A549 (cell line): ENCODE measurements around the gene GBF1. TPM values are rescaled to one million over a fixed set of nuclear protein-coding genes. Genes with fewer than 3 reads are reported as not detected.

Experiments
- ATAC-seq, 2 experiments: fragments of 200-7000 bp in 1 of 2; fragments of >200 bp in 1 of 2; cut with Nextera tagmentation in 1 of 2; cut with Tn5 transposase in 1 of 2; 3 replicates each; pipeline versions ENCODE4 v1.8.0 to v1.9.1; 2018 to 2020; ENCODE audit warnings: mild to moderate bottlenecking in 1 of 2, moderate library complexity in 1 of 2
- CTCF ChIA-PET: fragments of 300-600 bp; sonication (Branson Sonifier 250); formaldehyde crosslinking; extraction: SDS; loops from one replicate; lab custom pipeline; 2021; ENCODE audit warnings: antibody characterized with exemption, inconsistent platforms; lab: Yijun Ruan, JAX
- POLR2A ChIA-PET: fragments of 350-600 bp; formaldehyde crosslinking; extraction: SDS; loops from one replicate; lab custom pipeline; 2021; ENCODE audit warnings: antibody characterized with exemption, inconsistent platforms; lab: Yijun Ruan, JAX
- DNase-seq, 2 experiments: peaks; one replicate each; pipeline versions ENCODE4 v3.0.0 to v3.0.0-alpha.2; 2011 to 2016; ENCODE audit warnings: low read depth in 1 of 2, low spot score in 1 of 2
- FAIRE-seq: peaks from 2 replicates; lab custom pipeline; 2011; peaks lifted over from hg19 to GRCh38; lab: Jason Lieb, UNC
- H3K27ac ChIP-seq, 2 experiments: fragments of >200 bp; sonication (Bioruptor Twin); formaldehyde crosslinking; 3 replicates each; pipeline ENCODE4 v1.5.1; 2016 to 2017
- H3K4me1 ChIP-seq: fragments of >200 bp; sonication (Bioruptor Twin); formaldehyde crosslinking; 3 replicates; pipeline ENCODE4 v1.6.1; 2016
- H3K4me2 ChIP-seq: fragments of >200 bp; sonication (Bioruptor Twin); formaldehyde crosslinking; 3 replicates; pipeline ENCODE4 v1.6.1; 2016
- H3K4me3 ChIP-seq: fragments of >200 bp; sonication (Bioruptor Twin); formaldehyde crosslinking; 3 replicates; pipeline ENCODE4 v1.5.1; 2016
- H3K9me3 ChIP-seq: fragments of >200 bp; sonication (Bioruptor Twin); formaldehyde crosslinking; 3 replicates; pipeline ENCODE4 v1.6.1; 2016
- EHF ChIP-seq: fragments of 250-450 bp; sonication (Bioruptor Pico); IDR thresholded peaks from 2 replicates; pipeline ENCODE4 v1.5.0; 2020; ENCODE audit warnings: mild to moderate bottlenecking
- EHMT2 ChIP-seq: fragments of 200-600 bp; sonication (generic); IDR thresholded peaks from 2 replicates; pipeline ENCODE4 v1.6.1; 2016; ENCODE audit warnings: antibody characterized with exemption, low read depth, mild to moderate bottlenecking, moderate library complexity
- HDAC2 ChIP-seq: fragments of 200-600 bp; sonication (generic); IDR thresholded peaks from 2 replicates; pipeline ENCODE4 v1.6.1; 2016
- HEYL ChIP-seq: fragments of 250-450 bp; sonication (Bioruptor Pico); IDR thresholded peaks from 2 replicates; pipeline ENCODE4 v1.8.0; 2021; ENCODE audit warnings: mild to moderate bottlenecking, moderate library complexity
- HOXB13 ChIP-seq: fragments of 250-450 bp; sonication (Bioruptor Pico); IDR thresholded peaks from 2 replicates; pipeline ENCODE4 v1.5.0; 2020; ENCODE audit warnings: low read depth, mild to moderate bottlenecking, moderate library complexity
- HOXB5 ChIP-seq: fragments of 250-450 bp; sonication (Bioruptor Pico); IDR thresholded peaks from 2 replicates; pipeline ENCODE4 v1.5.0; 2020; ENCODE audit warnings: mild to moderate bottlenecking, moderate library complexity
- JUNB ChIP-seq: fragments of >200 bp; sonication (Bioruptor Twin); formaldehyde crosslinking; IDR thresholded peaks from 2 replicates; pipeline ENCODE4 v1.6.1; 2016
- MYC ChIP-seq: IDR thresholded peaks from 2 replicates; pipeline ENCODE4 v1.6.1; 2012; ENCODE audit warnings: mild to moderate bottlenecking, inconsistent platforms, low read length, improper control_type of control experiment, borderline replicate concordance
- NPAS2 ChIP-seq: fragments of 250-450 bp; sonication (Bioruptor Pico); IDR thresholded peaks from 2 replicates; pipeline ENCODE4 v1.8.0; 2022; ENCODE audit warnings: mild to moderate bottlenecking, moderate library complexity, borderline replicate concordance
- PHF8 ChIP-seq: fragments of 200-600 bp; sonication (generic); IDR thresholded peaks from 2 replicates; pipeline ENCODE4 v1.6.1; 2016; ENCODE audit warnings: low read depth, mild to moderate bottlenecking, antibody characterized with exemption, moderate library complexity, borderline replicate concordance
- RARB ChIP-seq: fragments of 250-450 bp; sonication (Bioruptor Pico); IDR thresholded peaks from 2 replicates; pipeline ENCODE4 v1.8.0; 2021; ENCODE audit warnings: mild to moderate bottlenecking, moderate library complexity
- RFX5 ChIP-seq: fragments of 450-650 bp; IDR thresholded peaks from 2 replicates; pipeline ENCODE4 v1.7.1; 2014; ENCODE audit warnings: antibody characterized with exemption, mild to moderate bottlenecking, moderate library complexity
- SMC3 ChIP-seq: fragments of >200 bp; sonication (Bioruptor Twin); formaldehyde crosslinking; IDR thresholded peaks from 3 replicates; pipeline ENCODE4 v1.6.1; 2018; ENCODE audit warnings: inconsistent platforms
- SREBF2 ChIP-seq: fragments of 450-650 bp; IDR thresholded peaks from 2 replicates; pipeline ENCODE4 v1.6.1; 2014; ENCODE audit warnings: mild to moderate bottlenecking, moderate library complexity
- TP53 ChIP-seq: fragments of 250-450 bp; sonication (Bioruptor Pico); IDR thresholded peaks from 2 replicates; pipeline ENCODE4 v1.5.0; 2021; ENCODE audit warnings: mild to moderate bottlenecking, moderate library complexity
- ZC3H11A ChIP-seq: fragments of 450-650 bp; IDR thresholded peaks from 2 replicates; pipeline ENCODE4 v1.6.1; 2014; ENCODE audit warnings: antibody characterized with exemption, mild to moderate bottlenecking
- ZFP36 ChIP-seq: fragments of 450-650 bp; IDR thresholded peaks from 2 replicates; pipeline ENCODE4 v1.6.1; 2014; ENCODE audit warnings: borderline replicate concordance; ENCODE audit not compliant: partially characterized antibody
- ZNF302 ChIP-seq: fragments of 250-450 bp; sonication (Bioruptor Pico); IDR thresholded peaks from 2 replicates; pipeline ENCODE4 v1.9.0; 2021; ENCODE audit warnings: inconsistent platforms, mild to moderate bottlenecking, moderate library complexity
- WGBS: methylation state at CpG from one replicate; pipeline ENCODE4 v1.1.6; 2017; ENCODE audit errors: missing lambda C conversion rate; 5-methylcytosine and 5-hydroxymethylcytosine counted together
- polyA plus RNA-seq, 4 experiments: library from polyadenylated mRNA; depleted of rRNA in 3 of 4; stranded (reverse); fragments of >200 nt; fragmentation: RNase III in 1 of 4; extraction: RNeasy Plus Mini Kit Qiagen cat#74134 plus additional on column Dnase treatment in 1 of 4; gene quantifications; 2 replicates in 3 of 4; 3 replicates in 1 of 4; pipeline ENCODE4 v1.2.3, GENCODE V29; 2011 to 2017
- TF ChIP-seq, protein P1 (sequence below): fragments of >200 bp; sonication (Bioruptor Twin); formaldehyde crosslinking; IDR thresholded peaks from 3 replicates; pipeline ENCODE4 v1.5.1; 2016

The GBF1 gene
- polyA plus RNA-seq, 2 of the 4 experiments (the other 2 are of a cell fraction): 20.4 to 21.3 TPM

DNA sequence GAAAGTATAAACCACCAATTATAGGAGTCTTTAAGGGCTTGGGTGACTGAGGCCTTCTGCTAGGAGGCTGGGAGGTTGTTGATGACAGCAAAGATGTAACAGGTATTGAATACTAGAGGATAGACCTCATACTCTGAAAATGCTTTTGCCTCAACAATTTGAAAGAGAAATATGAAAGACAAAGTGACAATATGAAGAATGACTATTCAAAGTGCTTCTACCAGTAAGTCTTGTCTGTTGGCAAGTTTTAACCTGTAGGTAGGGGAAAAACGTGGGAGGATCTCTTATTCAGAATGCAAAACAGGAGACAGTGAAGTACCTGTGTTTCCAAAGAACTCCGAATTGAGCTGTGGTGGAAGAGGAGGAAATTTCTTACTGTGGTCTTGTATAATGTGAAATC, 38.2 kb downstream of the GBF1 start:
- ATAC-seq: no peak

DNA sequence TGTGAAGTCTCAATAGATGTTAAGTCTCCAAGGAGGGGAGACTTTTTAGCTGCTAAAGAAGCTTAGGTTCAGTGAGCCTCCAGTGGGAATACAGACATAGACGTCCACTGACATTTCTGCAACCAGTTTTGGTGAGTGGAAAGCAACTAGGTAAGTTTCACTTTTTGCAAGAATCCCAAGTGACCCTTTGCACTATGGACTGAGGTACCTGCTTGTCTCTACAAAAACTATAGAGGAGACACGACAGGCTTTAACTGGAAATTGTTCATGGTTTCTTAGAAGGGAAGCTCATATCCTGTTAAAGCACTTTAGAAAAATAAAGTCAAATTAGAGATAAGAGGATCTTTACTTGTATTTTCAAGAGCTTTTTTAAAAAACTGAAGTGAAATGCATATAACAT, 38.6 kb downstream of the GBF1 start:
- Histone ChIP-seq H3K4me1 (no peaks in the 10 kb centered on the region), H3K9me3 (no peaks in the 10 kb centered on the region), H3K27ac (no peak overlapping the region), H3K4me3 (no peak overlapping the region), H3K4me2 (no peak overlapping the region)
- TF ChIP-seq RARB (no peak), PHF8 (no peak), HEYL (CRISPR knock-in tag) (no peak), ZNF302 (CRISPR knock-in tag) (no peak), NPAS2 (no peak)
- TF ChIP-seq, protein P1, sequence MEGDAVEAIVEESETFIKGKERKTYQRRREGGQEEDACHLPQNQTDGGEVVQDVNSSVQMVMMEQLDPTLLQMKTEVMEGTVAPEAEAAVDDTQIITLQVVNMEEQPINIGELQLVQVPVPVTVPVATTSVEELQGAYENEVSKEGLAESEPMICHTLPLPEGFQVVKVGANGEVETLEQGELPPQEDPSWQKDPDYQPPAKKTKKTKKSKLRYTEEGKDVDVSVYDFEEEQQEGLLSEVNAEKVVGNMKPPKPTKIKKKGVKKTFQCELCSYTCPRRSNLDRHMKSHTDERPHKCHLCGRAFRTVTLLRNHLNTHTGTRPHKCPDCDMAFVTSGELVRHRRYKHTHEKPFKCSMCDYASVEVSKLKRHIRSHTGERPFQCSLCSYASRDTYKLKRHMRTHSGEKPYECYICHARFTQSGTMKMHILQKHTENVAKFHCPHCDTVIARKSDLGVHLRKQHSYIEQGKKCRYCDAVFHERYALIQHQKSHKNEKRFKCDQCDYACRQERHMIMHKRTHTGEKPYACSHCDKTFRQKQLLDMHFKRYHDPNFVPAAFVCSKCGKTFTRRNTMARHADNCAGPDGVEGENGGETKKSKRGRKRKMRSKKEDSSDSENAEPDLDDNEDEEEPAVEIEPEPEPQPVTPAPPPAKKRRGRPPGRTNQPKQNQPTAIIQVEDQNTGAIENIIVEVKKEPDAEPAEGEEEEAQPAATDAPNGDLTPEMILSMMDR: no peak
- WGBS: 82% methylated on average over 2 of the region's 2 CpGs
- ChIA-PET CTCF (interaction anchor here (1.0 to 1.7 kb wide), 3 partner anchors 10 to 53 kb away, joined by 3 to 6 read pairs (median 5); no protein-coding TSS in a partner anchor), POLR2A (no interaction called here)
- no peak for ATAC-seq
- no peak for DNase-seq
- FAIRE-seq: no peak

More for the DNA sequence above, 38.2 kb downstream of the GBF1 start:
- Histone ChIP-seq H3K9me3 (no peaks in the 10 kb centered on the region), H3K4me2 (no peak overlapping the region), H3K4me1 (no peaks in the 10 kb centered on the region)
- TF ChIP-seq HEYL (CRISPR knock-in tag) (no peak), EHF (CRISPR knock-in tag) (no peak), JUNB (no peak), ZFP36 (no peak), TP53 (CRISPR knock-in tag) (no peak)
- TF ChIP-seq, all 56 proteins: peak for 0
- 75% methylated on average over 2 of the region's 2 CpGs for WGBS
- no peak for FAIRE-seq
- ChIA-PET POLR2A (no interaction called here), CTCF (interaction anchor here (1.7 kb wide), 2 partner anchors 10 to 15 kb away, joined by 5 to 6 read pairs; no protein-coding TSS in a partner anchor)
- H3K4me3 ChIP-seq: no peak overlapping the region
- DNase-seq: no peak
- H3K27ac ChIP-seq: no peak overlapping the region

DNA sequence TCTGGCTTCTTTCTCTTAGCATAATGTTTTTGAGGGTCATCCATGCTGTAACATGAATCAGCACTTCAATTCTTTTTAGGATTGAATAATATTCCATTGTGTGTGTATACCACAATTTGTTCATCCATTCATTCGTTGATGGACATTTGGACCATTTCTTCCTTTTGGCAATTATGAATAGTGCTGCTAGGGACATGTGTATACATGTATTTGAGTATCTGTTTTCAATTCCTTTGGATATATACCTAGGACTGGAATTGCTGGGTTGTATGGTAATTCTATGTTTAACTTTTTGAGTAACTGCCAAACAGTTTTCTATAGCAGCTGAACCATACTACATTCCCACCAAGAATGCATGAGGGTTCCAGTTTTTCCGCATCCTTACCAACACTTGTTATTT, 39.2 kb downstream of the GBF1 start:
- no peak for TF ChIP-seq SMC3
- TF ChIP-seq SREBF2: no peak
- TF ChIP-seq HOXB13 (CRISPR knock-in tag): no peak
- TF ChIP-seq HOXB5 (CRISPR knock-in tag): no peak
- no peak for TF ChIP-seq RFX5
- TF ChIP-seq ZC3H11A: no peak
- no peak for TF ChIP-seq MYC
- no peak for TF ChIP-seq HDAC2
- FAIRE-seq (peak; percentile 18), ATAC-seq (no peak), DNase-seq (no peak)
- Histone ChIP-seq H3K4me1 (no peaks in the 10 kb centered on the region), H3K4me3 (no peak overlapping the region), H3K27ac (no peak overlapping the region), H3K4me2 (no peak overlapping the region), H3K9me3 (no peaks in the 10 kb centered on the region)
- ChIA-PET CTCF (interaction anchor here (0.6 to 2.0 kb wide), 8 partner anchors 8 to 913 kb away, joined by 3 to 6 read pairs (median 3); no protein-coding TSS in a partner anchor), POLR2A (no interaction called here)
- WGBS: 93% methylated on average over 2 of the region's 2 CpGs

DNA sequence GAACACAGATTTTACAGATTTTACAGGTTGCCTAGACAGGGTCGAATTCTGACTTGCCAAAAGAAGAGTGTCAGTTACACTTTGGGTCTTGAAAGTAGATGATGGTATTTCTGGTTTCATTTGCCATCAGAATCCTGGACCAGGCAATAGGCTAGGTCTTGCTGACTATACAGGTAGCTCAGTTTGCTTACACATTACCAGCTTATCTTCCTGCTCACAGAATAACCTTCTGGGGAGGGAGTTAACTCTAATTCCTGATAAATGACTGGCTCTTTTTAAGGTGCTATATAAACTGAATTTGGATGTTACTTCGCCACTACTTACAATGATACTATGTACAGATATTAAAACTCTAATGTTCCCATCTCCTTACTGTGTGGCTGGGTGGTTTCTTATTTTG, 39.8 kb downstream of the GBF1 start:
- WGBS: 71% methylated on average over 2 of the region's 2 CpGs

More for the DNA sequence above, 39.8 kb downstream of the GBF1 start:
- POLR2A ChIA-PET: no interaction called here
- DNase-seq (no peak), FAIRE-seq (no peak), ATAC-seq (no peak)
- H3K4me2 ChIP-seq: no peak overlapping the region
- no peaks in the 10 kb centered on the region for H3K4me1 ChIP-seq
- H3K9me3 ChIP-seq: no peaks in the 10 kb centered on the region
- no peak overlapping the region for H3K4me3 ChIP-seq
- no peak for TF ChIP-seq EHMT2
- TF ChIP-seq, all 56 proteins: peak for 0
- CTCF ChIA-PET: interaction anchor here (0.6 to 2.8 kb wide), 7 partner anchors 9 to 914 kb away, joined by 3 to 8 read pairs (median 3); no protein-coding TSS in a partner anchor
- no peak overlapping the region for H3K27ac ChIP-seq
